GM12891 (cell line): Measurements from ENCODE around the gene ROR1.

Experiments used
- PAX5 ChIP-seq: IDR thresholded peaks from 2 replicates; pipeline ENCODE4 v1.6.1; 2011; ENCODE audit warnings: low read length, moderate library complexity, mild to moderate bottlenecking; ENCODE audit not compliant: insufficient read depth, severe bottlenecking
- POLR2A ChIP-seq: IDR thresholded peaks from 2 replicates; pipeline ENCODE4 v1.6.1; 2011; ENCODE audit warnings: low read depth, low read length, control low read depth
- POLR2AphosphoS5 ChIP-seq: IDR thresholded peaks from 2 replicates; pipeline ENCODE4 v1.6.1; 2011; ENCODE audit warnings: low read depth, low read length, control low read depth
- POU2F2 ChIP-seq: IDR thresholded peaks from 2 replicates; pipeline ENCODE4 v1.6.1; 2011; ENCODE audit warnings: low read depth, mild to moderate bottlenecking, control low read depth, low read length, moderate library complexity
- TAF1 ChIP-seq: IDR thresholded peaks from 2 replicates; pipeline ENCODE4 v1.6.1; 2011; ENCODE audit warnings: low read depth, low read length, control low read depth

DNA sequence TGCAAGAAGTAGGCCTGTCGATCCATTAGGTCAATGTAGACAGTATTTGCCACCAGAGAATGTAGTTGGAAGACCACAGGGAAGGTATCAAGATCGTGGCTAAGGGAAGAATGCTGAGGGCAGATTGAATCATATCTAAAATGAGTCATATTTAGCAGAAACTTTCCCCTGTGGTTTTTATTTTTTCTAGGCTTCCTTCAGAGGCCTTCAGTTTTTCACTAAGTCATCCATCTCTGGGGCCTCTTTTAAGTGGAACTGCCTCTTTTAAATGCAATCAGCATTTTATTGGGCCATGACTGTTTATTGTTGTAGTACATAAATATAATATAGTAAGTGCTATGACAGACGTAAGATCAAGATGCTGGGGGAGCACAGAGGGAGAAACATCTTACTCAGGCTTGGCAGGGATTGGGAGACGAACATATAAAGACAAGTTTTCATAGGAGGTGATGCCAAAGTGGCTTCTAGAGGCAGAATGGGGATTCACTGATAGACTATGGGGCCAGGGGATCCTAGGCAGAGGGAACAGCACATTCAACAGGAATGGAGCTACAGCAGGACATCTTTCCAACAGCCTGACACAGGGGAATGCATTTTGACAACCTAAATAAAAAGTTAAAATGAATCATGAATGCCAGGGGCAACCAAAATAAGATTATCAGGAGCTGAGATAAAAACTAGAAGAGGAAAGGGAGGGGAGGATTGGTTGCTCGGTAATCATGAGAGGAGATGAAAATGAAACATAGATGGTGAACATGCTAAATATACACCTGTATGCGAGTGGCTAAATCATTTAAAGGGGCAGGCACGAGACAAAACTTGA is 449.7 kb downstream of the ROR1 start:
- TF ChIP-seq TAF1: no peak
- no peak for TF ChIP-seq POLR2AphosphoS5
- TF ChIP-seq POLR2A: no peak
- TF ChIP-seq POU2F2: no peak
- TF ChIP-seq PAX5: no peak
